Activated CD4-positive, CD25-positive, alpha-beta regulatory T cell treated with anti-CD3 and anti-CD28 coated beads, Interleukin-2, amount 50 U/mL, for 24 hours (primary cell): Measurements from ENCODE around the gene WDFY4.

Experiments used
- ATAC-seq, 2 donors: fragments of 150-1000 bp; cut with Tn5 transposase; one replicate each; pipeline ENCODE4 v1.10.0; 2021; ENCODE audit warnings: mild to moderate bottlenecking in 1 of 2, moderate library complexity in 1 of 2

Gene WDFY4

GRCh38 chr10:48749254-48749787 lies 64.6 kb downstream of the WDFY4 start:
- ATAC-seq = no peak

DNA sequence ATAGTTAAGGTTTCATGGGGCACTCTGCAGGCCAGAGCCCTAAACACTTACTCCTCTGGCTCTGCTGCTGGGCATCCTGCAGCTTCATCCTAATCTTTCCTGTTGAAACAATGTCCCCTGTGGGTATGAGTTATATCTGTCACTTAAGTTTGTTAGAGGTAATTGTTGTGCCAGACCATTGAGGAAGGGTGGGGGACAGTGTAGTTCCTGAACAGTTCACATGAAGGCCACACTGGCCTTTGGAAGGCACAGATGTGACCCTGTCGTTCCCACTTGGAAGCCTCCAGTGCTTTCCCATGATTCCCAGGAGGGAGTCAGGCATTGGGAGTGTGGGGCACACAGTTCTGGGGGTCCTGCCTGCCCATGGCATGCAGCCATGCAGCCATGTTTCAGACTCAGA lies 65.3 kb downstream of the WDFY4 start:
- ATAC-seq = no peak

DNA sequence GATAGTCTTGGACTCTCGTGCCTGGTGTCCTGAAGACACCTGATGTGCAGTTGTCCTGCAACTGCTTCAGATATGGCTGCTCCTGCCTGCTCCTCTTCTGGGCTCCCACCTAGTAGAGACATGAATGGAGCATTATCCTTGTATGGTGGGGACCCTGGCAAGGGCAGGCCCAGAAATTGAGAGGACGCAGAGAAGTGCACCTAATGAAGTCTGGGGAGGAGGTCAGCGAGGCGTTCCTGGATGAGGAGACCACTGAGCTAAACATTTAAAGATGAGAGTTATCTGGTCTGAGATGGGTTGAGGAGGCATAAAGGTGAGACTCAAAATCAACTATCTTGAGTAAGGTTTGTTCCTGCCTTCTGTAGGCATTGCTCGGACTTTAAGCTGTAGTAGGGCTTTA lies 66.3 kb downstream of the WDFY4 start:
- ATAC-seq = no peak

DNA sequence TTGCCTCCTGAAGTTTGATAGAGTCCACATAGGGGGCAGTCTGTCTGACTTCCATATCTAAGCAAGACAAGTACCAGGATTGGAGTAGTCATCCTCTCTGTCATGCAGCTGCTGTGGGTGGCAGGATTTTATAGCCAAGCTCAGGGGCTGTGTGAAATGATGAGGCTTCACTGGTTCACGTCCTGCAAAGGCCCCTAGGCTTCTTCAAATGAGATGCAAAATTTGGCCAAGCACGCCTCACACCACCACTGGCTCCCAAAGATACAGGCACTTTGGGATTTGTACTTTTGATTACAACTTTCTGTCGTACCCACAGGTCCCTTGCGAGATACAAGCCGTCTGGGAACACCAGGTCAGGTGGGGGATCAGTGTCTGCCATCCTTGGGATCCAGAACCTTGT lies 67.1 kb downstream of the WDFY4 start:
- no peak for ATAC-seq

GRCh38 chr10:48758411-48758810 lies 73.7 kb downstream of the WDFY4 start:
- ATAC-seq = no peak

DNA sequence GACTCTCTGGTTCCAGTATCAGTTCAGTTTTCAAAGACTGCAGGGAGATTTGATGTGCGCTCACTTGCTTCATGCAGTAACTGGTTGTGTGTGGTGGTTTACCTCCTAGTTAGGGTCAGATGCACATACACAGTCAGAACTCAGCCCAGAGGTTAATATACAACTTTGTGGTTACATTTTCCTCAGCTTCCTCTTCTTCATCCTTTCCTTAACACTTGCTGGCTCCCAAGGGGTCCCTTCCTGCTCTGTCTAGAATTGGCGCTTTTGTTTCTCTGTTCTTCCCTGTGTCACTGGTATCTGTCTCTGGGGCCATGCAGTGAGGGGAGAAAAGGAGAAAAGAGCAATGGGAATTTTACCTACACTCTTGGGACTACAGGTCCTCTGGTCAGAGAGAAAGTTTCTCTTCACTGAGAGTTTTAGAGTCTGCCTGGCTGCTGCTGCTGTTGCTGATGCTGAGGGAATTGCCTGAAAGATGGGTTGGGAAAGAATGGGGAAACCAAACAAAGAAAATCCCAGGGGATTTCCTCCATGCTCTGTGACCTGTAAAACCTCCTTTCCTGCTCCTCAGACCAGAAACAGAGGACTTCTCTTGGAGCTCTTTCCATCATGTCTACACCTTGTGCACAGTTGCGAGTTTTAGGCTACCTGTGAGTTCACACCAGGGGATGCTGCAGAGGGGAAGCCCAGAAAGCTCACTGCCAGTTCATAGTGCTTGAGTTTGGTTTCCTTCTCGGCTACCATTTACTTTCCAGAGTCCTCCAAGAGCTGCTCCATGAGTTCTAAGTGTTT lies 74.6 kb downstream of the WDFY4 start:
- no peak for ATAC-seq

DNA sequence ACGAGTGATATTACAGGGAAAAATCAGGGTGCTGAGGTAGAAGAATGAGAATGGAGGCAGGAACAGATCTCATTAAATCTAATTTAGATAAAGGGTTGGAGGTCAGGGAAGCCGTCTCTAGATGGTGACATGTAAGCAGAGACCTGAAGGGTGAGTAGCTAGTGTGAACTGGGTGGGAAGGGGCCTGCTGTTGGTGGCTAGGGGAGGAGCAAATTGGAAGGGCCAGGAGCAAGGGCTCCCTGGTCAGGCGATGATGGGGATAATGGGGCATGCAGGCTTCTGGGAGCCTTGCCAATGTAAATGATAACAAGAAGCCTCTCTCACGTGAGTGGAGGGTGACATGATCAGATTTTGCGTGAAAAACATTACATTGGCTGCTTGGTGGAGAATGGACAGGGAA lies 76.3 kb downstream of the WDFY4 start:
- ATAC-seq = no peak

GRCh38 chr10:48762064-48763042 lies 77.7 kb downstream of the WDFY4 start:
- ATAC-seq = no peak

GRCh38 chr10:48763403-48763965 lies 78.8 kb downstream of the WDFY4 start:
- no peak for ATAC-seq

GRCh38 chr10:48764486-48764885 lies 79.8 kb downstream of the WDFY4 start:
- ATAC-seq = no peak

DNA sequence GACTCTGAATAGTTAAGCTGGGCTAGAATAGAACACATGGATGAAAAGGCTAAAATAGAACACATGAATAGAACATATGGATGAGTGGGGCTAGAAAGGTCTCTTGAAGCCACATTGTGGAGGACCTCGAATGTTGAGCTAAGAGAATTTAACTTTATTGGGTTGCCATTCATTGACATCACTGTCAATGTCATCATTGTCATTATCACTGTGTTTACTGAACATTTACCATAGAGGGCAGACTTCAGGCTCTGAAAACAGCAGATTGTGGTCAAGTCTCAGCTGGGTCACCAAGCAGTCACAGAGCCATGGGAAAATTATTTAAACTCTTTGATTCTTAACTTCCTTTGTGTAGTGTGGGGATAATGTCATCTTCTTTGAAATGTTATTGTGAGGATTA lies 80.4 kb downstream of the WDFY4 start:
- no peak for ATAC-seq

GRCh38 chr10:48765527-48765926 lies 80.9 kb downstream of the WDFY4 start:
- no peak for ATAC-seq

DNA sequence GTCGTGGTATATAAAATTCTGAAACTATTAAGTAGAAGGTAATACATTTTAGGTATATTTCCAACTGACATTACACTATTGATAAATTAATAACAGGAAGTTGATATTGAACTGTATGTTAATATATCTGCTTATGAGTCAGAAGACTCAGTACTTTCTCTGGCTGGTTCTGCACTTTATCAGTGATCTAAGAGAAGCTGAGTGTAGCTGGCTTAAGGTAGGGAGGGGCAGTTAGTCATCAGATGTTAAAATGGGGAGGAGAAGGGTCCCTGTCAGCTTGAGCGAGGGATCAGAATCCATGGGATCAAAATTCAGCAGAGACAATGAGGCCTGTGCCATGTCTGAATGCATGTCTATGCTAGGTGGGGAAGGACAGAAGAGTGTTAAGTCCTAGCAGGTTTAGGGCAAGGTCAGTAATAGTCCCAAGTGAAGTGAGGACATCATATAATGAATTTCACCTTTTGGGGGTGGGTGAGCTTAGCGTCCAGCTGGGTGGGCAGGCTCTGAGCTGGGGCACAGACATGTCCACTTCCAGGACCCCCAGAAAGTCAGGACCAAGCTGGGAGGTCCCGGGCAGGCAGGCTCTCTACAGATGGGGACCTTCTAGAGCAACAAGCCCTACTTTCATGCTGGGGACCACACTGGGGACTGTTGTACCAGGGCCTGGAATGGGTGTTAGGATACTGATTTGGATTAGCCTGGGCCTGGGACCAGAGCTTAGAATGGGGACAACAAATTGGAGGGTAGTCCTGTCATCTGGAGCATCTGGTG lies 82.9 kb downstream of the WDFY4 start:
- ATAC-seq = no peak

DNA sequence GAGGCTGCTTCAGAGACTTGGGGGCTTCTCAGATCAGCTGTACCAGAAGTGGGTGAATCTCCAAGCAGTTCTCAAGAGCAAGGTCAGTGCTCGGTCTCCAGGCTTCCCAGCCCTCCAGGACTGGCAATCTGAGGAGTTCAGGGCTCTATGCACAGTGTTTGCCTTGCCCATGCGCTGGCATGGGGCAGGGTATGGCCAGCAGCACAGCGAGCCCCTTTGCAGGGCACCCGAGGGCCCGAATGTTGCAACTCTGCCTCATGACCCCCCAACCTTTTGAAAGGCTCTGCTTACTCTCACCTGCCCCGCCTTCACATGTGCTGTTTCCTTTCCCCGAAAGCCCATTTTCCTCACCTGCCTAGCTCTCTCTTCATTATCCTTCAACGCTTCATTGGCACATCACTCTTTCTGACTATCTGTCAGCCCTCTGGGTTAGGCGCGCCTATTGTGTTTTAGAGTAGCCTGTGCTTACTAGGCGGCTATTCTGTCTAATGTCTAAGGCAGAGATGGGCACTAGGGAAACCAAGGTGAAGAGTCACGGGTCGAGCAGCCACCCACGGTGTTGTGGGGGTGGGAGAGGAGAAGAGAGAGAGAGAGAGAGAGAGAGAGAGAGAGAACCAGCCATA lies 83.6 kb downstream of the WDFY4 start:
- no peak for ATAC-seq

GRCh38 chr10:48768926-48769325 lies 84.3 kb downstream of the WDFY4 start:
- ATAC-seq = no peak

- no peak for ATAC-seq
Measured at GRCh38 chr10:48769706-48770435, 85.2 kb downstream of the WDFY4 start.

DNA sequence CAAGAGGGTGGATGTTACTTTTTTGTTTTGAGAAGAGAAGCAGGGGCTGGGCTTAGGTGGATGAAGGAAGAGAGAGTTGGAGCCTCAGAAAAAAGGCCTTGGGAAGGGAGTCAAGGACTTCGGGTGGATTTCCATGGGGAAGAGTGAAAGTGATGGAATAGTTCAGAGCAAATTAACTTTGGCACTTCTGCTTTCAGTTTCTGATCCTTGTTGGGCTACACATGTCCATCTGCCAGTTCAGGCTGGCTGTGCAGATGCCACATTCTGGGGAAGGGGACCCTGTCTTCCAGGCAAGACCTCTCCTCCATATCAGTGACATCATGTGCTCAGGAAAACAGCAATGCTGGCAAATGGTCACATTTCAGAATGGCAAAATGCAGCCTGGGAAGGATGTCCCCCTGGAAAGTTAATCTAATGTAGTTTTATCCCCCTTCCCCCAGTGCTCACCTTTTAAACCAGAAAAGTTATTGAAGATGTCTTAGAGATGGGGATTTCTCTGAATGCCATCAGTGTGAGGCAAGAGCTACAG lies 86.0 kb downstream of the WDFY4 start:
- no peak for ATAC-seq

GRCh38 chr10:48771234-48771633 lies 86.6 kb downstream of the WDFY4 start:
- no peak for ATAC-seq

- no peak for ATAC-seq
Measured at GRCh38 chr10:48772059-48772458, 87.4 kb downstream of the WDFY4 start.

DNA sequence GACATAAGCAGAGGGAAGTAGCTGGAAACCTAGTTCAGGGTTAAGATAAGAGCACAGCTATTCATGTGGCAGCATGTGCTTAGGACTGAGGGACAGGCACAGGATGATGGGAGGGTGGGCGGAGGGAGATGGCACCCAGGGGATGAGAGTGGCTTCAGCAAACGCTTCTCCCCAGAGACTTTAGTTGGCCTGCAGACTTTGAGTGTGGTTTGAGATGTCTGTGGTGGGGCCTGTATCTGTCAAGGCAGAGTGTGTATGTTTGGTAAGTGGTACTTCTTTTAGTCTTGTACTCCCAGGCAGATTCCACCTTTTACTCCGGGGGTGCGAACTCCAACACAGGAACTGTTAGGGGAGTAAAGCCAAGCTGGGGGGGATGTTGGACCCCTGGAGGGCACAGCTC lies 88.9 kb downstream of the WDFY4 start:
- ATAC-seq = no peak
